SHP77 (cell line): ENCODE data around the gene ANKMY1.

Experiments
- DNase-seq, 2 experiments: peaks; one replicate each; lab custom pipeline; 2025; lab: John Stamatoyannopoulos, UW

ANKMY1 gene

DNA sequence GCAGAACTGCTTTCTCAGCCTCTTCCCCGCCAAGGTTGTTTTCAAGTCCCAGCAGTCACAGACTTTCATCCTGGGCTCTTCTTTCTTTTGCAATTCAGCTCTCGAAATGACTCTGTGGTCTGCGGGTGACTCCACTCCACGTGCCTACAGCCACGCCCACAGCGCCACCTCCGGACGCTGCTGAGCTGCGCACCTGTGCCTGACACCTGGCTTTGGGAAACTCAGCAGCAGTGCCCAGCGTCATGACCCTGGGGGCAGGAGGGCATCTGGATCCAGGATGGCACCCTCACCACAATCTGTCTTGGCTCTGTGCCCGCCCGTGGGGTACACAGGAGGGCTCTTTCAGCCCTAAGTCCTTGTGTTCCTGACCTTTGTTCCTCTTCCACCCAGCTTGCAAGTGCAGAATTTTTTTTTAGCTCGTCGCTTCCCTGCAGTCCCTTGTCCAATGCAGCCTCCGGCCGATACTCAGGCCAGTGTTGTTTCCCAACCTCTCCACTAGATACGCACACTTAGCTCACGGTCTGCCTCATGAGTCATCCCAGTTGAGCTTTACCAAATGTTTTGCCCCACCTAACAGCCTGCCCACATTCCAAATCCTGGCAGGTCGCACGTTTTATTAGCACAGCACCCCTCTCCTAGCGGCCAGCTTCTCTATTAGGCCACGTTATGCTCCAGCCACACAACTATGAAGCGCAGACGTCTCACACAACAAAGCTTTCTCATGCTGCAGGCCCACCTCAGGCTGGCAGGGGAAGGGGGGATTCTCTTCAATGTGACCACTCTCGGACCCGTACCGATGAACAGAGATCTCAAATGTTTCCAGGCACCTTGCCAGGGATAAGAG, 22.2 kb upstream of the ANKMY1 start:
- DNase-seq, result peak in 1 of 2 experiments; percentile 48

- DNase-seq, result no peak
Measured at GRCh38 chr2:240579071-240579762, 21.4 kb upstream of the ANKMY1 start.

DNA sequence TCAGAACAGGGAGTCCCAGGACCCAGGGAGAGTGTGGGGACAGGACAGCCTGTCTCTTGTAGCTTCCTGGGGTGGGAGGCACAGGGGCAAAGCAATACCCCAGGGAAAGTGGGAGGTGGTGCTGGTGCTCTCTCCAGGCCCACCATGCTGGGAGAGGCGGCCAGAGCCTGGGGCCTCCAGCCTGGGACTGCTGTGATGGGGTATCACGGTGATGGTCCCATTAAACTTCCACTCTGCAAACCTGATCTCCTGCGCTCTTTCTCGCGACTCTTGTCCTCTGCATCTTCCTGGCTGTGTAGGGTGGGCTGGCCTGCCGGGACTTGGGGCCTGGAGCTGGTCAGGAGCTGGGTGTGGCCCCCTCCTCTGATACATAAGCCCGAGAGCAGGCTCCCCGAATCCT, 20.7 kb upstream of the ANKMY1 start:
- no peak for DNase-seq

DNA sequence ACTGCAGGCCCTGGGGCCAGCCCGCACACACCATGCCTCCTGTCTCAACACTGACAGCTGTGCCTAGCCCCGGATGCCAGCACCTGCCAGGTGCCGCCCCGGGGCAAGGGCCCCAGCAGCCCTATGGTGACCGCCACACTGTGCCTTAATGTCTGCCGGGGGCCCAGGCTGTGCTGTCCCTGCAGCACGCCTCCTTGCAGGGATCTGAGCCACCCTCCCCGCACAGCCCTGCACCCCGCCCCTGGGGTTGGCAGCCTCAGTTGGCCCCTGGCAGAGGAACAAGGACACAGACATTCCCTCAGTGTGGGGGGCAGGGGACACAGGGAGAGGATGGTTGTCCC, 20.3 kb upstream of the ANKMY1 start:
- no peak for DNase-seq

- no peak for DNase-seq
Measured at GRCh38 chr2:240577281-240578109, 19.7 kb upstream of the ANKMY1 start.

- DNase-seq, result no peak
Measured at GRCh38 chr2:240576436-240577205, 18.8 kb upstream of the ANKMY1 start.

- no peak for DNase-seq
Measured at GRCh38 chr2:240576036-240576435, 18.2 kb upstream of the ANKMY1 start.

DNA sequence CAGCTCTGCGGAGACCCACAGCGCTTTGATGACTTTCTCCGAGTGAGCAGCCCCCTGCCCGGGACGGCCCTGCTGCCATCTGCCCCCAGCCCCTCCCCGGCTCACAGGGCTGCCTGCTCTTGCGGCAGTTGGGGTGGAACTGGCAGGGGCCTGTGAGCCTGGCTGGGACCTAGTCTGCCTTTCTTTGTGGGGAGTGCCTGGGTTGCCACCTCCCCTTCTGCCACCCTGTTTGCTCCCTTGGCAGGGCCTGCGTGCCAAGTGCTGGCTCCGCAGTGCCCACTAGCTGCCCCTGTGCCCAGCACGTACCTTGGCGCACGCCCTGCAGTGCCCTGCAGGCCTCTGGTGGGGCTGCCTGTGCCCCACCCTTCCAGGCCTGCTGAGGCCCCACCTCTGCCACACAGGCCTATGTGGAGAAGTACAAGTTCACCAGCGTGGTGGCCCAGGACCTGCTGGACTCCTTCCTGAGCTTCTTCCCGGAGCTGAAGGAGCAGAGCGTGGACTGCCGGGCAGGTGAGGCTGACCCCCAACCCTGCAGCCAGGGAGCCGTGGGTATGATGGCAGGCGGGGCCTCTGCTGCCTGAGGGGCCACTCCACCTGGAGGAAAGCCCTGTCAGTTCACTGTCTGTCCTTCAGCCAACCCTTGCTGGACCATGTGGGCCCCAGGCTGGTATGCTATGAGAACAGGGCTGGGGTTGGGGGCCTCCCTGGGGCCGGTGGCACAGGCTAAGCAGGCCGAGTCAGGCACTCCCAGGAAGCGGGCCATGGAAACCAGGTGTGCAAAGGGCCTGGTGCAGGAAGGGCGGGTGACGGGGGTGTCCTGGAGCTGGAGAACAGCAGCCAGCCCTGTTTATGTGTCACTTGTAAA, 17.5 kb upstream of the ANKMY1 start:
- DNase-seq, result no peak

DNA sequence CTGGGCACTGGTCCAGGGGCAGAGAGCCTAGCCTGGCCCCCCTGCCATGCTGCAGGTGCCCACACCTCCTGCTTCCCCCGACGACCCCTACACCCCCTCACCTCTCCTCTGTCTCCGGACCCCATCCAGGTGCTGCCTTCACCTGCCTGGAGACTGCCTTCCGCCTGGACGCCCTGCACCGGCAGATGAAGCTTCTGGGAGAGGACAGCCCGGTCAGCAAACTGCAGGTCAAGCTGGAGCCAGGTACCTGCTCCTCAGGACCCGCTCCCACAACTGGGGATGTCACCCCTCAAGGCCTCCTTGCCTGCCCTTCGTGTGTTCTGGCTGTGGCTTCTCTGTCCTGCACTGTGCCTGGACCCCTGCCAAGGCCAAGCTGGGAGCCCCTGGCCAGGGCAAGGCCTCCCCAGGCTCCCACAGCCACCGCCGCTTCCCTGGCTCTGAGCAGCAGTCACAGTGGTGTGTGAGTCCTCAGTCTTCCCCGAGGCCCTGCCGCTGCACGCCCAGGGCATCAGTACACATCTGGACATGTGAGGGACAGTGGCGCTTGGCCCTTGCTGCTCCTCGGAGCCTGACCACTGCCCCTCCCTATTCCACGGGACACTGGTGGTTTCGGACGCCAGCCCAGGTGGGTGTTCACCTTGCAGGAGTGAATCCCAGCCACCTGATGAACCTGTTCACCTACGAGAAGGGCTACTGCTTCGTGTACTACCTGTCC, 16.8 kb upstream of the ANKMY1 start:
- no peak for DNase-seq

GRCh38 chr2:240573516-240574385, 16.0 kb upstream of the ANKMY1 start:
- no peak for DNase-seq

- DNase-seq, result no peak
Measured at GRCh38 chr2:240573071-240573515, 15.3 kb upstream of the ANKMY1 start.

GRCh38 chr2:240572141-240573031, 14.6 kb upstream of the ANKMY1 start:
- no peak for DNase-seq

DNA sequence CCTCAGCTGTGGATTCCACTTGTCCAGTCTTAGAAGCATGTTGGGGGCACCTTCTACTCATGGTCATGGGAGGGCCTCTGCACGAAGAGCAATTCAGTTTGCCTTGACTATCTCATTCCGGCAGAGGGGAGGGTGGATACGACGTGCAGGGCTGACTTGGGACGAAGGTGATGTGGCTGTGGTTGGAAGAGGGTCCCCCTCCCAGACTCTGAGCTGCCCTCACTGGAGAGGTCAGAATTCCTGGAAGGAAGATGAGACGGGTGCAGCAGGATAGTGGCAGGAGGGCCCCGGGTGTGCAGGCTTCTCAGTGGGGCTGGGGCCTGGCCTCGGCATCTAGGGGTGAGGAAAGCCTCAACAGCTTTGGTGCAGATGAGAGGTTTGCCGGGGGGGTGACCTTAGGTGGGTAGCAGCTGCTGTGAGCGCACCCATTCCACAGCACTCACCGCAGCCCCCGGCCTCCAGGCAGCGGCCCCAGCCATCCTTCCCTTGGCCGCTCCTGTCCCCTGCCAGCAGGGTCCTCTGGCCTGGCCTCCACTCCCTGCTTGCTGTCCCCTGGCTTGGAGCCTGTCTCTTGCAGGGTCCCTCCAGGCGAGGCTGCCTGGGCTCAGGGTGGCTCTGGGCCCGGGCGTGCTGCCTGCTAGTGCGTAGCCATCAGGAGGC, 13.7 kb upstream of the ANKMY1 start:
- DNase-seq, result no peak

DNA sequence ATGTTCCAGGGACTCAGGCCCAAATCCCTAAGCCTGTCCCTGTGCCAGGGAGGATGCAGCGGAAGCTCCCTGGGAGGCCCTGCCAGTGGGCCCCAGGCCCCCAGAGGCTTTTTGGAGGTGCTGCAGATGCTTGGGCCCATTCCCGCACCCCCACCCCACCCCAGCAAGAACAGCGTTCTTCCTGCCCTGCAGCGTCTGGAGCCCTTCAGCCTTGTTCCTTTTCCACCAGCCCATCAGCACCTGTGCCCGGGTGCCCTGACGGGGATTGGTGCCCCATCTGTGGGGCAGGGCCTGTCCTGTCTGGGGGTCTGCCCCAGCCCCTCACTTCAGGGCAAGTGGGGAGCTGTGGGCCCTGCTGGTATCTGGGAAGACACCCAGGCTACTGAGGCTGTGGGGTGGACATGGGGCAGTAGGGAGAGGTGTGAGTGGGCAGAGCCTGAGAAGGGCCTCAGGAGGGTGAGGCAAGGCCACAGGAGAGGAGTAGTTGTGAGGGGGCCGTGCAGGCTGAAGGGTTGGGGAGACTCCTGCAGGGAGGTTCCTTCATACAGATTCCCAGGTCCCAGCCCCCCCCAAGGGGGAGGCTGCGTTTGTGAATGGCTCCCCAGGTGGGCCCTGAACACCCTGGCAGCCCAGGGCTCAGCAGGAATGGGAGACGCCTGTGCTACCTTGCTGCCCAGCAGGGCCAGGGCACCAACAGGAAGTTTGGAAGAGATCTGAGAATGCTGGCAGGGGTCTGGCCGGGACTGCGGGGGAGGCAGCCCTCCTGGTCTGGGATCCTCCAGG, 12.9 kb upstream of the ANKMY1 start:
- DNase-seq, result no peak

DNA sequence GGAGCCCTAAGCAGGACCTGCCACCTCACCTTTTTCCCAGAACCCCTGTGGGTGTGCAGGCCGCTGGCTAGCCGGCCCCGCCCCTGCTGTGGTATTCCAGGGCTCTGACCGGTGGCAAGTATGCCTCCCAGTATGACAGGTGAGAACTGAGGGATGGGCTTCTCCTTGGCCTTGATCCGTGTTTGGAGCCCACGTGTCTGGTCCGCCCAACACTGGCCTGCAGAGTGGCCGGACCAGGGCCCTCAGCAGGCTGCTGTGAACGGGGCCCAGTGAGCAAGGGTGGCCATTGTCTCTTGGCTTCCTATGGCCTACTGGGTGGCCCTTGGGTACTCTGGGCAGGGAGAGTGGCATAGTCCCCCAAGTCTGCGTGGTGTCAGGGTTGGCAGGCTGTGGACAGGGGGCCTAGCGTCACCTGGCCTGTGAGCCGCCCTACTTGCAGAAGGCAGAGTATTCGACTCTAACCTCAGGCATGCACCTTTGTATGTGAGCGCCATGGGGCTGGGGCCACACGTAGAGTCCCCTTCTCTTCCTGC, 12.3 kb upstream of the ANKMY1 start:
- DNase-seq, result no peak

- DNase-seq, result no peak
Measured at GRCh38 chr2:240569523-240569997, 11.8 kb upstream of the ANKMY1 start.
